ENCODE results near the gene DNAH17.
A peak's percentile ranks its signal among the peaks of the same experiment; 100 is the strongest.

Gene DNAH17

GRCh38 chr17:78423961-78424675 lies 153.1 kb downstream of the DNAH17 start:
- no peak for DNase-seq

GRCh38 chr17:78422872-78423588 lies 154.2 kb downstream of the DNAH17 start:
- no peak for DNase-seq

GRCh38 chr17:78422267-78422605 lies 155.0 kb downstream of the DNAH17 start:
- no peak for DNase-seq

- peak; percentile 76 for DNase-seq
Observed at GRCh38 chr17:78421534-78422266, 155.5 kb downstream of the DNAH17 start.

- no peak for DNase-seq
Observed at GRCh38 chr17:78421084-78421533, 156.1 kb downstream of the DNAH17 start.

- DNase-seq, result no peak
Observed at GRCh38 chr17:78419970-78420815, 157.0 kb downstream of the DNAH17 start.

GRCh38 chr17:78418326-78419026 lies 158.7 kb downstream of the DNAH17 start:
- no peak for DNase-seq

- DNase-seq, result no peak
Observed at GRCh38 chr17:78417531-78417909, 159.7 kb downstream of the DNAH17 start.

GRCh38 chr17:78416791-78417530 lies 160.2 kb downstream of the DNAH17 start:
- no peak for DNase-seq

- no peak for DNase-seq
Observed at GRCh38 chr17:78415821-78416711, 161.1 kb downstream of the DNAH17 start.

GRCh38 chr17:78414178-78415162 lies 162.7 kb downstream of the DNAH17 start:
- DNase-seq, result peak; percentile 70

- DNase-seq, result peak; percentile 34
Observed at GRCh38 chr17:78412403-78412802, 164.8 kb downstream of the DNAH17 start.

- DNase-seq, result no peak
Observed at GRCh38 chr17:78411241-78411857, 165.8 kb downstream of the DNAH17 start.

GRCh38 chr17:78409191-78409928 lies 167.8 kb downstream of the DNAH17 start:
- no peak for DNase-seq

- no peak for DNase-seq
Observed at GRCh38 chr17:78408476-78409050, 168.6 kb downstream of the DNAH17 start.

GRCh38 chr17:78407387-78408000 lies 169.7 kb downstream of the DNAH17 start:
- no peak for DNase-seq

- DNase-seq, result no peak
Observed at GRCh38 chr17:78406920-78407319, 170.3 kb downstream of the DNAH17 start.

All from CD4-positive, alpha-beta T cell treated with Interleukin-15 for 1 hour (primary cell).